HFFc6 (cell line): ENCODE results near the gene CPN1. TPM values are rescaled to one million over a fixed set of nuclear protein-coding genes. Genes with fewer than 3 reads are reported as not detected.

Source experiments
- DNase-seq: peaks from one replicate; pipeline ENCODE4 v3.0.0-alpha.2; 2018
- H3K27ac Mint-ChIP-seq: 2 replicates; pipeline ENCODE4 v1.8.0; 2020; ENCODE audit warnings: mild to moderate bottlenecking, mixed read lengths
- H3K27me3 Mint-ChIP-seq: 2 replicates; pipeline ENCODE4 v1.8.0; 2021; ENCODE audit warnings: mild to moderate bottlenecking, moderate library complexity, mixed read lengths; ENCODE audit not compliant: insufficient read depth
- H3K36me3 Mint-ChIP-seq: 2 replicates; pipeline ENCODE4 v1.8.0; 2021; ENCODE audit warnings: low read depth, mixed read lengths
- H3K4me1 Mint-ChIP-seq: 2 replicates; pipeline ENCODE4 v1.8.0; 2020; ENCODE audit warnings: low read depth, mixed read lengths
- H3K4me3 Mint-ChIP-seq: 2 replicates; pipeline ENCODE4 v1.8.0; 2020; ENCODE audit warnings: mild to moderate bottlenecking, moderate library complexity, mixed read lengths
- H3K9me3 Mint-ChIP-seq: 2 replicates; pipeline ENCODE4 v1.8.0; 2020; ENCODE audit warnings: mild to moderate bottlenecking, mixed read lengths
- CTCF ChIP-seq: fragments of 200-600 bp; sonication (generic); IDR thresholded peaks from 2 replicates; pipeline ENCODE4 v1.5.0; 2021; ENCODE audit warnings: antibody characterized with exemption, mild to moderate bottlenecking
- total RNA-seq, 6 experiments: library from RNA; stranded (reverse); fragmentation: NEBNext Ultra II Directional; extraction: Animal tissue kit (Norgen Biotek cat#: 25700); gene quantifications; 2 replicates in 1 of 6; 3 replicates in 5 of 6; pipeline ENCODE4 v1.2.3, GENCODE V29; 2021

CPN1 gene
- total RNA-seq, 6 experiments from 2014 or later, result not detected

- no peak for TF ChIP-seq CTCF
- H3K27ac Mint-ChIP-seq, result no peak overlapping the region
- peaks cover 3% of the 10 kb centered on the region for H3K9me3 Mint-ChIP-seq
- H3K36me3 Mint-ChIP-seq, result no peaks in the 10 kb centered on the region
- no peak for DNase-seq
- H3K4me1 Mint-ChIP-seq, result no peaks in the 10 kb centered on the region
- no peak overlapping the region for H3K4me3 Mint-ChIP-seq
- peaks cover 8% of the 10 kb centered on the region for H3K27me3 Mint-ChIP-seq
Observed at GRCh38 chr10:100061401-100061800, 20.3 kb downstream of the CPN1 start.

GRCh38 chr10:100057948-100058347 lies 23.7 kb downstream of the CPN1 start:
- Mint-ChIP-seq H3K36me3 (no peaks in the 10 kb centered on the region), H3K27me3 (peaks cover 6% of the 10 kb centered on the region), H3K4me3 (no peak overlapping the region), H3K27ac (no peak overlapping the region), H3K9me3 (peaks cover 7% of the 10 kb centered on the region), H3K4me1 (no peaks in the 10 kb centered on the region)
- DNase-seq, result no peak
- no peak for TF ChIP-seq CTCF

GRCh38 chr10:100053686-100054460 lies 27.8 kb downstream of the CPN1 start:
- peaks cover 7% of the 10 kb centered on the region for H3K9me3 Mint-ChIP-seq
- no peaks in the 10 kb centered on the region for H3K4me1 Mint-ChIP-seq
- no peaks in the 10 kb centered on the region for H3K36me3 Mint-ChIP-seq
- peaks cover 6% of the 10 kb centered on the region for H3K27me3 Mint-ChIP-seq
- H3K4me3 Mint-ChIP-seq, result no peak overlapping the region
- no peak overlapping the region for H3K27ac Mint-ChIP-seq
- TF ChIP-seq CTCF, result no peak
- no peak for DNase-seq

GRCh38 chr10:100046021-100046486 lies 35.6 kb downstream of the CPN1 start:
- DNase-seq, result peak; percentile 78
- TF ChIP-seq CTCF, result peak; percentile 99
- no peaks in the 10 kb centered on the region; the same call in 1 of the 2 replicates for H3K27me3 Mint-ChIP-seq
- H3K36me3 Mint-ChIP-seq, result no peaks in the 10 kb centered on the region
- H3K4me3 Mint-ChIP-seq, result no peak overlapping the region; the same call in 1 of the 2 replicates
- peaks cover 40% of the 10 kb centered on the region for H3K4me1 Mint-ChIP-seq
- H3K27ac Mint-ChIP-seq, result peak overlapping the region; percentile 27
- no peaks in the 10 kb centered on the region for H3K9me3 Mint-ChIP-seq

GRCh38 chr10:100045592-100045991 lies 36.1 kb downstream of the CPN1 start:
- H3K27me3 Mint-ChIP-seq, result no peaks in the 10 kb centered on the region; the same call in 1 of the 2 replicates
- H3K36me3 Mint-ChIP-seq, result no peaks in the 10 kb centered on the region
- H3K9me3 Mint-ChIP-seq, result no peaks in the 10 kb centered on the region
- H3K4me3 Mint-ChIP-seq, result no peak overlapping the region; the same call in 1 of the 2 replicates
- no peak for DNase-seq
- H3K27ac Mint-ChIP-seq, result peak overlapping the region; percentile 27
- H3K4me1 Mint-ChIP-seq, result peaks cover 41% of the 10 kb centered on the region
- TF ChIP-seq CTCF, result no peak
